Activated CD8-positive, alpha-beta memory T cell treated with anti-CD3 and anti-CD28 coated beads, Interleukin-2, amount 50 U/mL, for 4 hours (primary cell): ENCODE results near the gene DMP1.
"Not testable (repeated sequence)": the region's sequence is repeated elsewhere in the genome, so short reads cannot be mapped to it uniquely, and the experiment has no call there.

Experiments
- DNase-seq: peaks from one replicate; pipeline ENCODE4 v3.0.0-alpha.2; 2020

DMP1 gene

DNA sequence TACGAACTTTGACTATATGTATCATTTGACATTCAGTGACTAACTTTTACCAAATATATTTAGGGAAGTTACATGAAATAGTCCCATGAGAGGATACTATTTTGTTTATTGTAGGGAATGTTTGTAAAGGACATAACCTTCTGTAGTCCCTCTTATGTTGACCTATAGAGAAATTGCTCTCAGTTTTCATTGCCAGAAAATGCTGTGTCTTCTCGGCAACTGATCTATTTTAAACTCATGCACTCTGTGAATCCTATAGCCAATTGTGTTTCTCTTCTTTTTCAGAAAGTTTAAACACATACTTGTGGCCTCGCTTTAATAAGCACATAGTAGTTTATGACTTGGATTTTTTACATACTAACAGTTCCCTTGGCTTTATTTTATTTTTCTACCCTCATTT is 38.2 kb downstream of the DMP1 start:
- DNase-seq: no peak

GRCh38 chr4:87690947-87691346 is 40.9 kb downstream of the DMP1 start:
- not testable (repeated sequence) for DNase-seq

GRCh38 chr4:87692060-87692459 is 42.0 kb downstream of the DMP1 start:
- not testable (repeated sequence) for DNase-seq

GRCh38 chr4:87697272-87697671 is 47.2 kb downstream of the DMP1 start:
- DNase-seq: no peak

DNA sequence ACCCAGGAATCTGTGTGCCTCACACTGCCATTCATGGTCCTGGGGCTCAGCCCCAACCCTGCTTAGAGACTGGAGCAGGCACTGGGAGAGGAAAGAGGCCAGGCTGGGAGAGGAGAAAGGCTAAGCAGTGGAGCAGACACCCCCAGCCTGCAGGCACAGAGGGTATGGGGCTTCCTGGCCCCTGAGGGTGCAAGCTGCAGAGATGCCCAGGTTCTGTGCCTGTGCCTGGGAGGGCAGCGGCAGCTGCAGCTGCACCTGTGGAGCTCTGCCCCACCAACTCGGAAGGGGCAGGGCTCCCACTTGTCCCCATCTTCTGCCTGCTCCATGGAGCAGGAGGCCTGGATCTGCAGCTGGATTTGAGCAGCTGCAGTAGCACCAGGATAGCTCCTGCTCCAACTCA is 47.9 kb downstream of the DMP1 start:
- no peak for DNase-seq

DNA sequence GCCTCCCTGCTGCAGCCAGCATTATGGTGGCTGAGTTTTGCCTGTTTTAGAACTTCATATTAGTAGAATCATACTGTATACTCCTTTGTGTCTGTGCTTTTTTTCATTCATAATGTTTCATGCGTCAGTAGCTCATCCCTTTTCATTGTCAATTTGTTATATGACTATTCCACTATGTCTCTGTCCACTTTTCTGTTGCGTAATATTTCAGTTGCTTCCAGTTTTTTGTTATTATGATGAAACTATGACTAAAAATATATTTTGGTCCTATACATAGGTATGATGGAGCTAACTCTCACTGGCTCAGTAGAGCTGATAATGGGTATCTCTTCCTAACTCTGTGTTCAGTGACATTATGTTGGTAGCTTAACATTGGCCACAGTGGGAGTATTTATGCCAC is 48.3 kb downstream of the DMP1 start:
- DNase-seq: no peak

DNA sequence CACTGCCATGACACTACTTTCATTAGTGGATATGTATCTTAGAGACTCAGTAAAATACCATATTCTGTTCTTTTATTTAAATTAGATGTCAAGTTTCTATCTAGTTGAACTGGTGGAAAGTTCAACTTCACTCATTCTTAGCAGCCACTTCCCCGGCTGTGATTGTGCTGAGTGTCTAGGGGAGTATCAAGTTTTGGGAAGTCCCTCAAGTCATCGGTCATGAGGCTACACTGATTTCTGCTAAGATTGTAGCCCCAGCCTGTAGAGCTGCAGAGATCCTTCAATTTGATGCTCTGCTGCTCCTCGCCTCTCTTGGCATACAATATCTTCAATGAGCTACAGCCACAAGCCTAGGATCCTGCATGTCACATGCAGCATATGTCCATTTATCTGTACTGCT is 53.9 kb downstream of the DMP1 start:
- DNase-seq: no peak

- DNase-seq: no peak
Observed at GRCh38 chr4:87707279-87707918, 57.3 kb downstream of the DMP1 start.
